Activated CD4-positive, alpha-beta T cell treated with anti-CD3 and anti-CD28 coated beads for 1 hour (primary cell): ENCODE measurements around the gene FASTK.

Experiments used
- DNase-seq: peaks from one replicate; pipeline ENCODE4 v3.0.0-alpha.2; 2020

The FASTK gene

DNA sequence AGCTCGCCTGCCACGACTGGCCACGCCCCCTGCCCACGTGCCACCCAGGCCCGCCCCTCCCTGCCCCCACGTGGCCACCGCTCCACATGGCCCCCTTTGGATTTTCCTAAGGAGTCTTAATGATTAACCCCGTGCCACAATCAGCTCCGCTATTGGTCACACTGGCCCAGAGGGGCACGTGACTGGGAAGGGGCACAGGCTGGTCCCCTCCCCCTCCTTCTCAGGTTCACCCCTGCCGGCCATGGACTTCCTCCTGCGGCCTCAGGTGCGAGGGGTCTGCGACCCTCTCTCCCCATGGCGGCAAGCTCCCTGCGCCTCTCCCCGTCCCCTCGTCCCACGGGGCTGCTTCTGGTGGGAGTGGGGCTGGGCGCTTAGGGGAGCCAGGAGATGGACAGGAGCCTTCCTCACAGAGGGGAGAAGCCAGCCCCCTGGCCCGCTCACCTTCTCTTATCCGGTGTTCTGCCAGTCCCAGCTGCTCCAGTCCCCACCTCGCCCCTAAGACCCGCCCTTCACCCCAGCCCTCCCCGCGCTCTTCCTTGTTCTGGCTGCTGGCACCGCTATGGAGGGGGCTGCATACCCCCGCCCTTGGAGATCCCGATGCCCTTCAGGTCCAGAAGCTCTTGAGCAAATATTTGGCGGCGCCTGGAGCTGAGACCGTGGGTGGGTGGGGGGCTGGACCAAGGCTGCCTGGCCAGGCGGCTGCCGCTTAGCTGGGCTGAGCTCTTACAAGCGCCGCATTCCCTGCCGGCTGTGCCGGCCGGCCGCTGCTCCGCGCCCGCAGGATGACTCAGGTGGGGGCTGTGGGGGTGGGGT lies 18.0 kb downstream of the FASTK start:
- DNase-seq = no peak

DNA sequence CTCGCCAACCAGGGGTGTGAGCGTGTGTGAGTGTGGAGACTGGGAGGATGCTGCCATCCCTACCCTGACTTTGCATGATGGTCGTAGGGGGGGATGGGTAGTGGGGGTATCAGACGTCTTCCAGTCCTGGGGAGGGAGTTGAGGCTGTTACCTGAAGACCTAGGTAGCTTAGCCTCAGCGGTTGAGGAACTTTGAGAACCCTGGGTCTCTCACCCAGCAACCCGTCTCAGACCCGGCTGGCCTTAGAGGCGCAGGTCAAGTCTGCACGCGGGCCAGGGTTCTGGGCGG lies 18.6 kb downstream of the FASTK start:
- DNase-seq = no peak

DNA sequence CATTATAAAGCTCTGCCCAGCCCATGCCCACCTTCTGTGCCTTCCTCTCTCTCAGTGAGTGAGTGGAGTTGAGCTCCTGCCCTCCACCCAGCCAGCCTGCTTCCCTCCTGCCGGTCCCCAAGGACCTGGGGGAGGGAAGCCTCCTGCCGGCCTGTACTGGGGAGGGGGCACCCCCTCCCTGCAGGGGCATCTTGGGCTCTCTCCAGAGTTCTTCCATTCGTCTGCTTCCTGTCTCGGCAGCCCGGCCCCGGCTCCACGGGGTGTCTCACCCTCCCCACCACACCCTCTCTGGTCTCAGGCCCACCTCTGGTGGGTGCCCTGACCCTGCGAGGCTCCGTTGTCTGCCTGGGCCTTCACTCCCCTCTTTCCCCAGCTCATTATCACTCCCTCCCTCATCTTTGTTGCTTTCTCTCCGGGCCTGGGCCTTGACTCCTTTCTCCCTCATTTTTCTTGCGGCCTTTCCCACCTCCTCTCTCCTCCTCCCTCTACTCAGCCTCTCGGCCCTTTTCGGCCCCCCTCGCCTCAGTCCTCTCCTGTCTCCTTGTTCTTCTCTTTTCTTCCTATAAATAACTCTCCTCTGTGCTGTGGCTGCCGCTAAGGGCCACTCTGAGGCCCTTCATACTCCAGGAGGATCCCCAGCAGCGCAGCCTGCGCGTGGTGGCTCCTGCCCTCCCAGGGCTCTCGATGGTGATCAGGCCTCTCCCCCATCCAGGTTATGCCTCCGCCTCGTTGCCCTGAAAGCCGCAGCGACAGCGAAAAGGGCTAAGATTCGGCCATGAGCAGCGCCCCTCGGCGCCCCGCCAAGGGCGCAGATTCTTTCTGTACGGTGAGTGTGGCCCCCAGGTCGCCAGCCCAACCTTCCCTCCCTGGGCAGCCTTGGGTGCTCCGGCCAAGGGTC lies 19.1 kb downstream of the FASTK start:
- DNase-seq = no peak

DNA sequence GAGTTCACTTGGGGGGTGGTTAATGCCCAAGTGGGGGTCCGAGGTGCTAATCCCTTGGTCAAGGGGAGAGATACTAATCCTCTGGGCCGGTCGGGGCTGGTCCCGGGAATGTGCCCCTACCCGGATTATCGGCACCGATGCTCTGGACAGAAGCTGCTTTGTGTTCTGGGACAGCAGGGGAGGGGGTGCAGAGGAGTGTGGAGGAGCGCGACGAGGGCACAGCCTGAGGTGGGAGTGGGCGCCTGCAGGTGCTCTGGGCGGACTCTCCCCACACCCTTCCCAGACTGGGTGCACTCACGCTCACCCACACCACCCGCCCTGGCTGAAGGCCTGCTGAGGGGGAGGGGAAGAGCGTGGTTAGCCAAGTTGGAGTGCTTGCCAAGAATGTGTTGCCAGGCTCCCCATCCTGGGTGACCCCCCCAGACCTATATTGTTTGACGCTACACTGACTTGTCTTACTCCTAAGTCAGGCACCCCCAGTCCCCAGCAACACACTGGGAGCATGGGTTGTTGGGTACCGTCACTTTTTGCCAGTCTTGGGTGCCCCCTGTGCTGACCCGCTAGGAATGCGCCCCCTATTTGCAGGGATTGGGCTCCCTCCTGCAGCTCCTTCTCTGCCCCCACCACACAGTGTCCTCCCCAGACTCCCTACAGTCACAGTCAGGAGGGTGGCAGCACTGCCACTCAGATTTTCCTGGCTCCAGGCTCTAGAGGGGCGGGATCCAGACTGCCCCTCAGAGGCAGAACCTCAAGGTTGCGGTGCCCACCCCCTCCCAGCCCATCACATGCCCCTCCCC lies 20.0 kb downstream of the FASTK start:
- DNase-seq = no peak

DNA sequence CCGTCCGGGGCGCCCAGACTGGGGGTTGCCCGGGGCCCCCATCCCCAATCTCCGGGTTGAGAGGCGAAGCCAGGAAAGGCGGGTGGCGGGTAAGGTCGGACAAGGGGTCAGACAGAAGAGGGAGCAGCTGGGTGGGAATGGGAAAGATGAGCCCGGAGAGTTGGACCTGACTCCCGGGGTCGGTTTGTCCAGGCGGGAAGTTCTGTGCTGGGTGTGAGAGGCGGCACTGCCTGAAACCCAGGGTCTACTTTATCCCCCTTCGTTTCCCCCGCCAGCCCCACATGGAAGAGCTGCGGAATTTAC lies 20.5 kb downstream of the FASTK start:
- DNase-seq = no peak

DNA sequence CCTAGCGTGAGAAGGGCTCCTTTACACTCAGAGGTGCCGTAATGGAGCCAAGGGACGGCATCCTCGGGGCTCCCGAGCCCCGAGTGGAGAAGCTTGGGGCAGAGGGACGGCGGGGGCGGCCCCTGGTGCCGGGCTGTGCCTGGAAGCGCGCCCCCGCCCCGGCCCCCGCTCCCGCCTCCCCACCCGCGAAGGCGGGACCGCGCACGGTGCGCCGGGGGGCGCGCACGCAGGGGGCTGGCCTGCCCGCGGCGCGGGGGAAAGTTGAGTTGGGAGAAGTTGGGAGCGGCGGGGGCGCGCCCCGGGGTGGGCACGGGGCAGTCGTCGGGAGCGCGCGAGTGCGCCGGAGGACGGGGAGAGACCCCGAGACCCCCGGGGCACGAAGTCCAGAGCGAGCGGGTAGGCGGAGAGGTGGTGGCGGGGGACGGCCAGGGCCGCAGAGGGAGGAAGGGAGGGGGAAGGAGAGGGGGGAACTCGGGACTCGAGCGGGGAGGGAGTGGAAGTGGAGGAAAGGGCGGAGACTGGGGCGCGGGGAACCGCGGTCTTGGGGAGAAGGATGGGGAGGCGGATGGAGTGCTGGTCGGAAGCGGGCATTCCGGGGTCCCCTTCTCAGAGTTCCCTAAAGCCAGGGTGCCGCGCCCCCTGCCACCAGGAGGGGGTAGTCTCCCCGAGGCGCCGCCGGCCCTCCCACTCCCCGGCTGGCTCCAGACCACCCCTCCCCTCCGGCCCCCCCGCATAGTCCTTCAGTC lies 21.1 kb downstream of the FASTK start, which contains the start of gene SLC4A2:
Gene SLC4A2 (plus strand): TSS at position 223 of the 746 bp plus-strand sequence. CDS start 2,399 bp downstream, outside the sequence.
- DNase-seq = peak; percentile 58

DNA sequence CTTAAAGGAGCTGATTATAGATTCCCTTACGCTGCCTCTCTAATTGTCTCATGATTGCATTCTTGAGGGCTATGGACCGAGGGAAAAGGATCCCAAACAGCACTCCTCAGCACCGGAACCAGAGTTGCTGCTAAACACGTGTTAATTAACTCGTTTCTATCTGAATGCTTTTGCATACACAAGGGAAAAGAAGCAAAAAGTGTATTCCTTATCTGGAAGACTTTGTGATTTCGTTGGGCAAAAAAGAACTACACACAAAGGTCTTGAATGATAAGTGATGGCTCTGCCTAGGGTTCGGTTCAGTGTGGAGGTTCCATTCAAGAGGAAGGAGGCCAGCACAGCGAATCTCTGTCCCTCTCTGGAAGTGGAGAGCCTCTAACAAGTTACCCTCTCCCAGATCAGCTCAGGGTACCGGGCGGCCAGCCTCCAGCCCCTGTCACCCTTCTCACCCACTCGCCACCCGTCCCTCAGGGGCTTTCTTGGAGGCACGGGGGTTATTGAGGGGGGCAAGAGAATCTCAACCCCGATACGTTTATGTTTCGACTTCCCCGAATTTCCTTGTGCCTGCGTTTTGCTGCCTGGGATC lies 21.7 kb downstream of the FASTK start:
- DNase-seq = no peak

DNA sequence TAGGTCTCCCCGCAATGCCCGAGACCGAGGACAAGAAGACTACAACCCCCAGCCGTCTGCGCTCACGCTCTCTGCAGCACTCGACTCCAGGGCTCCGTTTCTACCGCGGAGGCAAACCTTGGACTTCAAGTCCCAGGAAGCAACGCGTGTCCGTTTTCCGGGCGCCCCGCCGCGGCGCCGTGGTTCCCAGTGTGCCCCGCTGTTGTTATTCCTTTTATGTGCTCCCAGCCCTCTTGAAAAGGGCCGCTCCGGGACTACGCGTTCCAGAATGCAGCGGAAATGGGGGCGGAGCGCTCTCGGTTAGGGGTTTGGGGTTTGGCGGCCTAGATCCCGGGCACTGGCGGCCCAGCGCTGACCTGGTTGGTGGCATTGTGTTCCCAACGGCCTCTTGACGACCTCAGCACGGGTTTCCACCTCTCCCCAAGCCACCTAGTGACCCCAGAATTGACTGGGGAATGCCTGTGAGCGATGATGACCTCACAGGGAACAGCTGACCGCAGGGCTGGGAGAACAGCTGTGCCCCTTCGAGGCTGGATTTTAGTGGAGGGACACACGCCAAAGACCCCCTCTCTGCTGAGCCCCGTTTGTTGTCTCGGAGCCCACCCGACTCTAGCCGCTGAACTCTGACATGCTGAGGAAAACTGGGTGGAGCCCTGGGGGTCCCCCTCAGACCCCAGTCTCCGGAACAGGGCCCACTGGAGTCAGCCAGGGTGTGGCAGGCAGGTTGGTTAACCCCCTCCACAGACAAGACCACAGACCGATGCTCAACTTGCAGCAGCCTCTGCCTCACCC lies 22.4 kb downstream of the FASTK start:
- peak; percentile 95 for DNase-seq

DNA sequence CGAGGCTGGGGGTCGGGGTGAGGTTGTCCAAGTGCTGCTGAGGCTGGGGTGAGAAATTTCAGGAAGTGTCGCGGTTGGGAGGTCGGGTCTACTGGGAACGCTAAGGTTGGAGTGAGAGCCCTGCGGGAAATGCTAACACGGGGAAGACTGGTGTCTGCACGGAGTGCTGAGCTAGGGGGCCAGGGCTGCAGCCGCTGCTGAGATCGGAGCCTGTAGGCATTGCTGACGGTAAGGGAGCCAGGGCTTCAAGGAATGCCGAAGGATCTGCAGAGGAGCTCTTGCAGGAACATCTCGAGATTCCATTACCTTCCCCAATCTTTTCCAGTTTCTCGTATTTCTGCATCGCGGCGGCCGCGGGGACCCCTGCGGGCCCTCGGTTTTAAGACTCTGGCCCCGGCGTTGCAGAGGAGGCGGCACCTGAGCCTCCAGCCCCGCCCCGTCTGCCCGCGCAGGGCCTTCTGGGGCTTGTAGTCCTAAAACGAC lies 23.1 kb downstream of the FASTK start, which contains the start of gene CDK5:
Gene CDK5 (minus strand): TSS at position 392 of the 483 bp plus-strand sequence. CDS start 49 bp downstream, at position 343.
- no peak for DNase-seq

DNA sequence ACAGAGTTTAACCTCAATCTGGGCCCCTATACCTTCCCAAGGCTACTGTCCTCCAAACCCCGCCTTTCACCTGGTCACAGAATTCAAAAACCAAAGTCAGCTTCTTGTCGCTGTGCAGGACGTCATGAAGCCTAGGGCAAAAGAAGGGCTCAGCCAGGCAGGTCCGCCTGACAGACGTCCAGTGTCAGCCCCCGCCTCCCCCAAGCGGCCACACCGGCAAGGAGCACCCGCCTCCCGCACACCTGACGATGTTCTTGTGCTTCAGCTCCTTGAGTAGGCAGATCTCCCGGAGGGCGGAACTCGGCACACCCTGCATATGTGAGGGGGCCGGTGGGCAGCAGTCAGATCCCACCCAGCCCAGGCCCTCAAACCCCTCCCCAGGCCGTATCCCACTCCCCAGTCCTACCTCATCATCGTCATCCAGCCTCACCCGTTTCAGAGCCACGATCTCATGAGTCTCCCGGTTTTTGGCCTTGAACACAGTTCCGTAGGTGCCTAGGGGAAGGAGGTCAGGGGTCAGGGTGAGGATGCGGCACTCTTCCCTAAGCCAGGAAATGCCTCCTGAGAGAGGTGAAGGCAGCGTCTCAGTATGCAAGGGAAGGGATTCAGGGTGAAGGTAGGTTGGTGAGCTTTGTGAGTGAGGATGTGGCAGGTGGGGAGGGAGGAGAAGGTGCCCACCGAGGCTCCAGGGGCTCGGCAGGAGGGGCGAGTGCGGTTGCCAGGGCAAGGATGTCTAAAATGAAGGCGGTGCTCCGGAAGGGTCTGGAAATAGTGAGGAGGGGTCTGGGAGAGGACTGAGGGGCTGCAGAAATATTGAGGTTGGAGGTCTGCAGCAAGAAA lies 23.7 kb downstream of the FASTK start:
- no peak for DNase-seq

DNA sequence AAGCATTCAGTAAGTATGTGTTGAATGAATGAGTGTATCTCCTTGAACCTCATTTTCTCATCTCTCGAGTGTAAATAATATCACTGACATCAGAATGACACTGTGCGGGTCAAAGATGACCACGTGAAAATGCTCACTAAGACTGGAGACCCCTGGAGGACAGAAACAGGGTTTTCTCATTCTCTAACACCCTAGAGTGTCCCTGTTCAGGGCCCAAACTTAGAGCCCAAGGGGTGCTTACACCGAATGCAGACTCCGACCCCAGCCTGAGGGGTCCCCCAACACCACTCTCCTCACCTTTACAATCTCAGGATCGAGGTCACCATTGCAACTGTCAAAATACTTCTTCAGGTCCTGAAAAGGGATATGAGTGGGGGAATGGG lies 24.3 kb downstream of the FASTK start:
- no peak for DNase-seq

DNA sequence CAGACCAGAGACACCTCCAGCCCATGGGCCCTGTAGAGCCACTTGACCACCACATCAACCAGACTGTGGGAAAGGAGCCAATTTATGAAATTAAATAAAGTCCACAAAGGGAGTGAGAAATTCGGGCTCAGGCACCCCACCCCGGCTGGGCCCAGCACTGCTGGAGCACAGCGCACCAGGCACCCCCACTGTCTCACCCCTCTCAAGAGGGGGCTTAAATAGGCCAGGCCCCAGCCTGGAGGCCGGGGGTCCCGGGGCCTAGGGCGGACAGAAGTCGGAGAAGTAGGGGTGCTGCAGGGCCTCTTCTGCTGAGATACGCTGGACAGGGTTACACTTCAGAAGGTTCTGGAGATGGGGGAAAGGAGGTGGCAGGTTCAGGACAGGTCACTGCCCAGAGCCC lies 26.9 kb downstream of the FASTK start:
- no peak for DNase-seq

DNA sequence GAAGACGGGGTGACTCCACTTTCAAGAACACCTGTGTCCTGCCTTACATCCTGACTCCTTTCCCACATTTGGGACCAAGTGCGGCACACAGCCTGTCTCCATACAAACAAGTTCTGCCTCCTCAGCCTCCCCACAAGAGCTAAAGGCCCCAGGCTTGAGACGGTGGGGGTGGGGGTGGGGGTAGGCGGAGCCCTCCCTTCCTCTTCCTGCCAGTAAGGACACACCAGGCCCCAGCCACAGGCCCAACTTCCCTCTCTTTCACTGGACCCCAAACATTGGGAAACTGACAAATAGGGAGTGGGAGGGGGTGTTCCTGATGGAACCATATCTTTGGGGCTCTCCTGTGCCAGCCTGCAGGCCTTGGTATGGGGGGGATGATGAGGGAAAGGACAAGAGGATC lies 27.5 kb downstream of the FASTK start:
- no peak for DNase-seq

DNA sequence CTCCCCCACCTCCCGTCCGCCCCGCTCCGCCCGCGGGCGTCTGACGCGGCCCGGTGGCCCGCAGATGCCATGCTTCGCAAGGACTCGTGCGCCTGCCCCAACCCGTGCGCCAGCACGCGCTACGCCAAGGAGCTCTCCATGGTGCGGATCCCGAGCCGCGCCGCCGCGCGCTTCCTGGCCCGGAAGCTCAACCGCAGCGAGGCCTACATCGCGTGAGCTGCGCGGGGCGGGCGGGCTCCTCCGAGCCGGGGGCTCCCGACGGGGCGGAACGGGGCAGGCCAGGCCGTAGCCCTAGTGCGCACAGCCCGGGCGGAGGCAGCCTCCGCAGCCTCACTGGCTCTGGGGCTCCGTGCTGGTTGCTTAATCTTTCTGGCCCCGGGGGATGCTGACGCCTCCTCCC lies 29.5 kb downstream of the FASTK start:
- DNase-seq = peak; percentile 19

DNA sequence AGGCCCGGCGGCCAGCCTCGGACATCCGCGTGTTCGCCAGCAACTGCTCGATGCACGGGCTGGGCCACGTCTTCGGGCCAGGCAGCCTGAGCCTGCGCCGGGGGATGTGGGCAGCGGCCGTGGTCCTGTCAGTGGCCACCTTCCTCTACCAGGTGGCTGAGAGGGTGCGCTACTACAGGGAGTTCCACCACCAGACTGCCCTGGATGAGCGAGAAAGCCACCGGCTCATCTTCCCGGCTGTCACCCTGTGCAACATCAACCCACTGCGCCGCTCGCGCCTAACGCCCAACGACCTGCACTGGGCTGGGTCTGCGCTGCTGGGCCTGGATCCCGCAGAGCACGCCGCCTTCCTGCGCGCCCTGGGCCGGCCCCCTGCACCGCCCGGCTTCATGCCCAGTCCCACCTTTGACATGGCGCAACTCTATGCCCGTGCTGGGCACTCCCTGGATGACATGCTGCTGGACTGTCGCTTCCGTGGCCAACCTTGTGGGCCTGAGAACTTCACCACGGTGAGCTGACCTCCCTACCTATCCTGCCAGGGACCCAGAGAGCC lies 31.6 kb downstream of the FASTK start:
- DNase-seq = no peak

DNA sequence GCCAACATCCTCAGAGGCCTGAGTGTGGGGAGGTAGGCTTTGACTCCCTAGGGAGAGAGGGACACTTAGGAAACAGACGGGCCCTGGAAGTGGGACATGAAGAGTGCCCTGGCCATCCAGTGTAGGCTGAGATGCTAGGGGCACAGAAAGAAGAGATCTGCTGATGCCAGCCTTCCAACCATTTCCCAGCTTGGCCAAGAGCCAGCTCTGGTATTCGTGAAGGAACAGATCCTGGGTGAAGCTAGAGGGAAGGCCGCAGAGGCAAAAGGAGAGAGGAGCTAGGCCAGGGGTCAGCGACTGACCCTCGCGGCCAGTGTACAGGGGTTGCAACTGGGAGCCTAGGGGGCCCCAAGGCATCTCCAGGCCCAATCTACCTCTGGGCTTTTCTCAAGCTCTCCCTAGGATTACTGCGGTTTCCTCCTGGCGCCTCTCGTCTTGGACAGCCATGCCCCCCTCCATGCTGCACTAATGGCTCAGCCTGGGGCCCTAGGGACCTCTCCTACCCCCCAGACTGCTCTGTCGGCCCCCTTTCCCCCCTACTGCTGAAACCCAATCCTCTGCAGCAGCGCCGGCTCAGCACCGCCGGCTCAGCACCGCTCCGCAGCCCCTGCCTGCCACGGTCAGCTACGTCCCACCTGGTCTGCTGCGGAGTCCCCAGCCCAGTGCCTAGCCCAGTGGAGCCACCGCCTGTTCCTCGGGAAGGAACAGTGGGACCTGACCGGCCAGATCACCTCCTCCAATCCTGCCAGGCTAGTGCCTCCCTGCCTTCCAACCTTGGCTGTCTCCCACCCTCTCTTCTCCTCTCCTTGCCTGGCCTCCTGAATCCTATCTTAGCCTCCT lies 32.4 kb downstream of the FASTK start, which contains the start of gene ASIC3:
Gene ASIC3 (plus strand): TSS at position 556 of the 840 bp plus-strand sequence. CDS start 355 bp downstream, outside the sequence.
- no peak for DNase-seq

DNA sequence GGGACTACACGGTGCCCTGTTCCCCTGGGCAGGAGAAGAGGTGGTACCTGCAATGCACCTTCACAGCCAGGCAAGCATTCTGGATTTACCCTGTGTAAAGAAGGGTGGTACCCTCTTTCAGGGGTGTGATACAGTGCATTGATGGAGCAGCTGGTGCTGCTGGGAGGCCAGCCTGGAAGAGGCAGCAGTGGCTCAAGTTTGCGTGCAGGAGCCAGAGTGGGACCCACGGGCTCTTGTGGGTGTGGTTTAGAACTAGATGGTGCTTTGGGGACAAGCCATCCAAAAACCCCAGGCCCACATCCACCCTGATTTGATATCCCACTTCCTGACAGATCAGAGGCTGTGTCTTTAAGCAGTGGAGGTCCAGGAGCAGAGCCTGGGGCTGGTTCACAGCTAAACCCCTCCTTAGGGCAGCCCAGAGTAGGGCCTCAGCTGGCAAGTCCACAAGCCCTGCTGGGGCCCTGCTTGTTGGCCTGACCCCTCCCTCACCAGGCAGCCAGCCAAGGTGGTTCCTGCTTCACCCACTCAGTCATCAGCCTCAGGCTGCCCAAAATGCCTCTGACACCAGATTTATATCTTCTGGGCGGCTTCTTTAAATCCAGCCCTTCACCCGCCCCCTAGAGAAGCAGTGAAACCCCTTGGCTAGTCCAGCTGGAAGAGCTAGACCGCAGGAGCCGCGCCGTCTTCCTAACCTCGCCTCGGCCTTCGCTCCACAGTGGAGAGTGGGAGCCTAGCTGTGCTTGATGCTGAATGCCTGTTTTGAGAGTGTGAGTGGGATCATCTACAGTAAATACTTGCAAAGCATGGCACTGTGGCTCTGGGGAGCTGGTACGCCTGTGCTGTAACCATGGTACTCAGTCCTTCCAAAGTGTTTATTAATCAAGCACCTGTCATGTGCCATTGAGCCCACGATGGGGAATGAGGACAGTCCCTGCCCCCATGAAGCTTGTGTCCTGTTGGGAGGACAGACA lies 33.7 kb downstream of the FASTK start:
- DNase-seq = no peak

DNA sequence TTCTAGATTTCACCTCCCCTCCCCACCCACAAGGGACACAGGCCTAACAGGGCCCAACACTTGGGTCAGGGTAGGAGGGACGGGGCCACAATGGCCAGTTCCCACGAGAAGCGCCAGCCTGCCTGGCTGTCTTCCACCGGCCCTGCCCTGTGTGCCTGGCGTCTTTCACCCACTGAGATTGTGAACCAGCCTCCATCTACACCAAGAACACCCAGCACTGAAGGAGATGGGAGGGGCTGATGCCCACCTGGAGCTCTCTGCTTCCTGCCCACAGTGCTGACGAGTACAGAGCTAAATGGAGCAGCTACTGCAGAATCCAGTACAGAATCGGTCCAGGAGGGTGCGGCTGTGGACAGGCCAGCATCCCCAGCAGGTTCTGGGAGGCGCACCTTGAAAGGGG lies 34.6 kb downstream of the FASTK start:
- DNase-seq = no peak
